Hindlimb muscle (tissue), 1 donor: Measurements from ENCODE around the gene PPARA. TPM values are rescaled to one million over a fixed set of nuclear protein-coding genes. Genes with fewer than 3 reads are reported as not detected.
"Not testable (repeated sequence)": the region's sequence is repeated elsewhere in the genome, so short reads cannot be mapped to it uniquely, and the experiment has no call there.

Source experiments
- DNase-seq: peaks from one replicate; pipeline ENCODE4 v3.0.0-alpha.2; 2013
- polyA plus RNA-seq: library from polyadenylated mRNA; unstranded; fragments of 120-200 nt; gene quantifications from one replicate; pipeline ENCODE4 v1.2.1, GENCODE V29; 2013; ENCODE audit not compliant: insufficient read length

The PPARA gene
- polyA plus RNA-seq, 1 donor, result 24.5 TPM

DNA sequence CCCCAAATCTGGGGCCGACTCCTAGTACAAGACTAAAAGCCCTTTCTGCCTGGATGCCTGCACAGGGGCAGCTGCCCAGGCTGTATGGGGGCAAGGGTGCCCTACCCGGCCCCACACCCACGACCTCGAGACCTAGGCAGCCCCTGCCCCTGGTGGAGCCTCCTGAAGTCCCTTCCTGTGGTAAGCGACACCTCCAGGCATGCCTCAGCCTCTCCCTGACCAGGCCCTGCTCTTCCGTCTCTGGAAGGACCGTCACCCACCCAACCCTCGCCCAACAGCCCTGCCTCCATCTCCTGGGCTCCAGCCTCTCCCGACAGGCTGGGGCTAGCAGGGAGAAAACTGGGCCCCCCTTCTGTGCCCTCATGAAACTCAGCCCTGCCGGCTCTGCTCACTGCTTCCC is 22.8 kb upstream of the PPARA start:
- DNase-seq, result no peak

DNA sequence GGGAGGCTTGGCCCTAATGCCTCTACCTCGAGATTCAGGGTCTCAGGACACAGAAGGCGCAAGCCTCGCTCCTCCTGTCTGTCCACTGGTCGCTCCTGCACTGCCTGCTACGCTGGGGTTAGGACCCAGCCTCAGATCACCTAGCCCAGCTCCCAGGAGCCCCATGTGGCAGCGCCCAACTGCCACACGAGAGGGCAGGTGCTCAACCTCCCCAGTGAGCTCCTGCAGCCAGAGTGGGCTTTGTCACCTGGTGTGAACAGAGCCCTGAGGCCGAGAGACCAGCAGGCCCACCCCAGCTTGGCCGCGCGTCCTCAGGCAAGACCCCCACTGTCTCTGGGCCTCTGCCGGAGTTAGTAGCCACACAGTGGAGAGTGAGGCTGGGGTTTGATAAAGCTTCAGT is 21.7 kb upstream of the PPARA start:
- DNase-seq, result no peak

DNA sequence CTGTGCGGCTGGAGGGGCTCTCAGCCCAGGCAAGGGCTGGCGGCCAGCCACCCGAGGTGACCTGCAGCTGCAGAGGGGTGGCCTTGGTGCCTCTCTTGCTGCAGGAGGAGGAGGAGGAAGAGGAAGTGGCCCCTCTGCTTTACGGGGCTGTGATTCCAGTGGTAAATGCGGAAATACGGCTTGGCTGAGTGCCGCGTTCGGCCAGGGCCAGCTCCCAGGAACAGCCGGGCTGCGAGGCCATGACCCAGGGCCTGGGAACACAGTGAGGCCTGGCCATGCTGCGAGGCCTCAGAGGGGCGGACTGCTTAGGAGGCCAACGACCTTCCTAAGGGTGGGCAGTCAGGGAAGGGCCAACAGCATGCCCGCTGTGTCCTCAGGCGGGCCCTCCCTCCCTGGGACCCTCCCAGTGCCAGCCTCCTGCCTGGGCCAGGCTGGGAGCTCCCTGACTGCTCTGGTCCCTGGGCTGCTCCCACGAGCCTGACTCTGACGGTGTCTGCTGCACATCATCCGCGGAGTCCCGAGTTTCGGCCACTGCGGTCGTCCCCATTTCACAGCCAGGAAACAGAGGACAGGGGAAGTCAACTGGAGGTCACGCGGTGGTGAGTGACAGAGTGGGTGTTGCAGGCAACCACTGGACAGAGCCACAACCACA is 20.8 kb upstream of the PPARA start:
- DNase-seq, result no peak

DNA sequence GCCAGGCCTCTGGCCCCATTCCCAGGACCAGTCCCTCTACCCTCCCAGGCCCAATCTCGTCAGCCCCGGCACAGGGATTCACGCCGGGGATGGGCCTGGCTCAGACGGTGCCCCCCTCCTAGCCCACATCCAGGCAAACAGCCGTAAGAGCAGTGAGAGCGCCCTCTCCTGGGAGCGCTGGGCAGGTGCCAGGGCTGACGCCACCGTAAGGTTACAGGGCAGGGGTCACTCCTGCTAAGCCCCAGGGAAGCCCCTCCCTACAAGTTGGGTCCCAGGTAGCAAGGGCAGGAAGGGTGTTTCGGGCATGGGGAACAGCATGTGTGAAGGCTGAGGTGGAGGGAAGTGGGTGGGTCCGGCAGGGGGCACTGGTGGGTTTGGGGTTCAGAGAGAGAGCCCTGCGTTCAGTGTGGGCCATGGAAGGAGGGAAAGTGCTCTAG is 19.2 kb upstream of the PPARA start:
- no peak for DNase-seq

DNA sequence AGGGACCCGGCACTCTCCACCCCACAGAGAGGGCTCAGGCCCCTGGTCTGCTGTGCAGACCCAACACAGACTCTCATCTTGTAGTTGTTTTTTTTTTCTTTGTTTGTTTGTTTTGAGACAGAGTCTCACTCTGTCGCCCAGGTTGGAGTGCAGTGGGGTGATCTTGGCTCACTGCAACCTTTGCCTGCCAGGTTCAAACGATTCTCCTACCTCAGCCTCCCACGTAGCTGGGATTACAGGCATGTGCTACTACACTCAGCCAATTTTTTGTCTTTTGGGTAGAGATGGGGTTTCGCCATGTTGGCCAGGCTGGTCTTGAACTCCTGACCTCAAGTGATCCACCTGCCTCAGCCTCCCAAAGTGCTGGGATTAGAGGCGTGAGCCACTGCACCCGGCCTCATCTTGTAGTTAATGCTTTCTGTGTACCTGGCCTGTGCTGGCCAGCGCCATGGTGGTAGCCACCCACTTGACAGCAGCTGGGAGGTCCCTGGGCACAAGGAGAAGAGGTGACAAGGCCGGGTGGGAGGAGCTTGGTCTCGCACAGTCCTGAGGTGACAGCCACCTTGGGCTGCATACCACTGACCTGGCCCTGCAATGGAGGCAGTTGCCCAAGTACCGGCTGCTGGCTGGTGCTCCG is 18.0 kb upstream of the PPARA start:
- not testable (repeated sequence) for DNase-seq

DNA sequence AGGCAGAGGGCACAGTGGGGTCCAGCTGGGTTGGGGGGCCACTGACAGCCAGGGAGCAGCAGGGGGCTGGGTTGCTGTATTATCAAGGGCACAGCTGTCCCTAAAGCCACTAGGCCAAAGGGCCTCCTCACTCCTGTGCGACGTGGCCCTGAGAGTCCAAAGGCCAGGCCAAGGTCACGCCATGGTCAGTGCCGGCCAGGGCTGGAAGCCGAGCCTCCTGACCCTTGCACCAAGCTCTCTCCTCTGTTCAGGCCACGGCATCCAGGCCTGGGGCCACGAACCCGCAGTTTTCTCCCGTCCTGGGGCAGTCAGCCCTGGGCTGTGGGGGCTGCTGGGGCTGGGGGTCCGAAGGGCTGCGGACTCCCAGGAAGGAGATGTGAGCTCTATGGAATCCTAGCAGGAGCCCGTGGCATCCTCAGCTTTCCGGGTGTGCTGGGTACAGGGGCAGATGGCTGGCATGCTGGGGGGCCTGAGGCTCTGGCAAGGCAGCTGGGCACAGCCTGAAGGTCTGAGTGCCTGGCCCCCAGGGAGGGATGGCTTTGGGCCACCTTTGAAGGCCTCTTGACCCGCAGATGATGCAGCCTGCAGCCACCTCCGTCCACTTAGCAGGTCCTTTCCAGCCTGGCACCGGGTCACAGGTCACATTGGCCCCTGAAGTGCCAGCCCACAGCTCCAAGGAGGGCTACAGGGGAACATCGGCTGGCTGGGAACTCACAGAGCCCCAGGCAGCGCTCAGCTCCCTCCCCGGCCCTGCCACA is 17.3 kb upstream of the PPARA start:
- DNase-seq, result no peak

DNA sequence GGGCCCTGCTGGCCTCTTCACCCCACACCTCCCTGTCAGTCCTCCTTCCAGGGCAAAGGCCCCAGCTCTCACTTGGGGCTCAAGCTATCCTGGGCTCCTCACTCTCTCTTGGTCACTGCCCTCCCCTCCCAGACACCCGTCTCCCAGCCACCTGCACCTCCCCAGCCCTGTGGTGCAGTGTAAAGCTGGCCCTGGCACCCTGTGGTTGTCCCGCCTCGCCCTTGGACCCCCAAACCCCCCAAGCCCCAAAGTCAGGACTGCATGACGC is 16.8 kb upstream of the PPARA start:
- DNase-seq, result no peak

DNA sequence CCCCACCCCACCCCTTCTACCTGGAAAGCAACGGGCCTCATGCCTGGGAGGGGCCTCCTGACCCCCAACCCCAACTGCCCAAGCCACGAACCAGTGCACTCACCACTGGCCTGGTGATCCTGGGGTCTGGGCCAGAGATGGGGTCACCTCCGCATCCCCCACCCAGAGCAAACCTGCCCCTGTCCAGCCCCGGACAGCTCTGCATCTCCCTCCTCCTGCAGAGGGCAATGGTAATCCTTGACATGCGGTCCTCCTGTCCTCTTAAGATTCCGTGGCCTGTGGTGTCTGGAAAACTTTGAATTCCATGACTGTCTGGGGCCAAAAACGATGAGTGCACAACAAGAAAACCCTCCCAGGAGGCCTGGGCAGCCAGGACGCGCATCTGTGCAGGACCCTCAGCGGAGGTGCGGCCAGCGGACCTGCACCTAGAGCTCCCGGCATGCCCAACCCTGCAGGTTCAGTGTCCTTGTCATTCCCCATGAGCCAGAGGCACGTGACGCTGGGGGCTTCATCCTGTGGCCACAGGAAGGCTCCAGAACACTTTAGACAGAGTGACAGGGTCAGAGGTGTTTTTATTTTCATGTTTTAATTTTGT is 16.1 kb upstream of the PPARA start:
- no peak for DNase-seq

DNA sequence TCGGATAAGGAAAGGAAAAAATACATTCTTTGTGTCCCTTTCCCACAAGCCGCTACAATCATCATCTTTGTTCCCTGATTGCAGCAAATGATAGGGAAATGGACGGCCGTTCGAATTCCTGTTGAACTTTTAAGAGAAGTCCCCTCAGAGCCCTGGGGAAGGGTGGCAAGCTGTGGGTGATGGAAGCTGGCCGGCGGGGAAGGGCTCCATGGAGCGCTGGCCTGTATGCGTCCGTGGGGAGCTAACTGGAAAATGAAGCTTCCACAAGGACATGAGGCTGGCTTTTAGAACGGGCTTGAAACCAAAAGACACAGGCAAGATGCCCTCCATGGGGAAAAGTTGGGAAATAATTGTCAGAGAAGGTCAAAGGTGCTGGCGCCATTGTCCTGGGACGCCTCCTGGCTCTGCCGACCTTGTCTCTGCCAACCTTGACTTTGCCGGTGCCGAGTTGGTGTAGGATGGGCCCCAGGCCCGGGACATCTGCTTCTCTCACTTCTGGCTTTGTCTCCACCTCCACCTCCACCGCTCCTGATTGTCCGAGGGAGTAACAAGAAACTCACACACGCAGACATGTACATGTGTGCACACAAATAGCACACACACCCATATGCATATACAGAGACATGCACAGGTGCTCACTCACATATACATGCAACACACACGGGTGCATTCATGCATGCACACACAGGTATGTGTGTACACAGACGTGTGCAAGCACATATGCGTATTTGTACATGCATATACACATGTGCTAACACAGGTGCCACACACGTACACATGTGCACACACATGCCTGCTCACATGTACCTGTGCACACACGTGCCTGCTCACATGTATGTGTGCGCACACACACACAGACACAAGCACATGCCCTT is 14.5 kb upstream of the PPARA start:
- DNase-seq, result no peak

DNA sequence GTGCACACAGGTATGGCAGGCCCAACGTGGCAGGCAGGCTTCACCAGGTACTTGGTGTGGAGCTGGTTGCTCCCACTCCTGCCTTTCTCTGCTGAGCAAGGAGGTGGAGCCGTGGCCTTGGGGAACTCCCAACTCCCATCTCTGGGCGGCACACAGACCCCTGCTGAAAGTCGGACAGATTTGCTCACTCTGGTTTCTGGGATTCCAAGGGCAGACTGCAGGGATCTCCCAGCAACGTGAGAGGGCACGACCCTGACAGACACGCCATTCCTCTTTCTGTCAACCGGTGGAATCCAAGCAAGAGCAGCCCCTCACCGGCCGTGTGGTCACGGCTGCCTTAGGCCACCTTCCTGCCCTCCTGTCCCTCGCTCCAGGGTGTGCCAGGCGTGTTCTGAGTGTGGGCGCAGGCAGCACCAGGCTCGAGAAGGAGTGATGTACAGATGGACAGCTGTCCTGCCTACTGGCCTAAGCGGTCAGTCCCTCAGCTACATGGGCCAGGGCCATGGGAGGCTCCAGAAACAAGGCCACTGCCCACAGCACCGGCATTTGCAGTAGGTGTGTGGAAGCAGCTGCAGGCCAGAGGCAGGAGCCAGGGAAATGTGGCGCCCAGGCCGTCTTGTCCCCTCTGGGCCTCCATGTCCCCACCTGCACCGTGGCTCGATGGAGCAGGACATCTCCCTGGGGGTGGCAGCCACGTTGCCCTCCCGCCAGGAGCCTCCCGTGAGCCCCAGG is 13.7 kb upstream of the PPARA start:
- no peak for DNase-seq

DNA sequence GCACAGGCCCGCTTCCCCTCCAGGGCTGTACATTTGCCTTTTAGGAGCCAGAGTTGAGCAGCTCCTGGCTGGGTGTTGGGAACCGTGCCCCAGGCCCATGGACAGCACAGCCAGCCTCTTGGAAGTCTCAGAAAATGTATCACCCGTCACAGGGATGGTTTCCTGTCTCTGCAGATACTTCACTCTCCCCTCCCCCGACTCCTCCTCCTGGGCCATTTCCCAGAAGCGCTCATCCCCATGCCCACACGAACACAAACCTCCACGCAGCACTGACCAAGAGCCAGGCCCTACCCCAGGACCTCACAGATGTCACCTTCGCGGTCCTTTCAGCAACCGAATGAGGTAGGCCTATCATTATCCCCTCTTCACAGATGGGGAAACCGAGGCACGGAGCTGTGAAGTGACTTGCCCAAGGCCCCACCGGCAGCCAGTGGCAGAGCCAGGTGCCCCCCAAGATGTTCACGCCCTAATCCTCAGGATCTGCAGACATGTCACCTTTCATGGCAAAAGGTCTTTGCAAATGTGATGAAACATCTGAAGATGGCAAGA is 13.0 kb upstream of the PPARA start:
- no peak for DNase-seq

DNA sequence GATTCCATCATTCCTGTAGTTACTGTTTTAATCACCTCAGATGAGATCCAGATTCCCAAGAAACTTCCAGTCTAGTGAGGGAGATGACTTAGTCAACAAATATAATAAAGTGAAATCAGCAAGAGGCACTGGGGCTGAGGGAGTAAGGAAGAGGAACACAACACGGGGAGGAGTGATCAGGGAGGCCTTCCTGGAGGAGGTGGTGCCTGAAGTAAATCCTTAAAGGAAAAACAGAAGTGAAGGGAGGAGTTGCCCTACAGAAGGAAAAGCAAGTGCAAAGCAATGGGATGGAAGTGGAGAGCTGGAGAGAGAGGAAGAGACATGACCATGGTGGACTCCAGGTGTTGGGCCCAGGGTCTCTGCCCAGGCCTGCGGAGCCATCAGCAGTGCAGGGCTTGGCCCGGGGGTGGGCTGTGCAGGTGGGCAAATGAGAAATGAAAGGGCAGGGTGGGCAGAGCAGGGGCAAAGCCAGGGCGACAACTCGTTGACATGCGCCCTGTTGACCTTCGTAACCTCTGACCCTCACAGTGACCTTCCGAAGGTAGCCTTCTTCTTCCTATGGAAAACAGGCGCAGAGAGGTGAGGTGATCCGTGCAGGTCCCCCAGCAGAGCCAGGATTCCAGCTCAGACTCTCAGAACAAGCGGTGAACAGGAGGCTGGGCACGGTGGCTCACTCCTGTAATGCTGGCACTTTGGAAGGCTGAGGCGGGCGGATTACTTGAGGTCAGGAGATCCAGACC is 12.1 kb upstream of the PPARA start:
- DNase-seq, result no peak

DNA sequence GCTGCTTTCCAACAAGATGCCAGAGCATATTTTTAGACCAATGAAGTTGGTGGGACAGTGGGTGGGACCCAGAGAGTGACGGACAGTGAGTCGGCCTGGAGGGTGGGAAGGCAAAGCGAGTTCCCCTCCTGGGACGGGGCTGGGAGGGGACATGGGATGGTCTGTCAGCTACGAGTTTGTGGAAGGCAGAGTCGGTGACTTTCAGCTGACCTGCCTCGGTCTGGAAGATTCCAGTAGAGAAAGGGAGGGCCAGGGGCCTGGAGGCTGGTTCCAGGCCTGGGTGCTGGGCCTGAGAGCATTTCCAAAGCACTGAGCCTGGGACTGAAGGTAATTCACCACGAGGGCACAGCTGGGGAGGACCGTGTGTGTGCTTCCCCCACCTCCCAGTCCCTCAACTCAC is 10.9 kb upstream of the PPARA start:
- not testable (repeated sequence) for DNase-seq

DNA sequence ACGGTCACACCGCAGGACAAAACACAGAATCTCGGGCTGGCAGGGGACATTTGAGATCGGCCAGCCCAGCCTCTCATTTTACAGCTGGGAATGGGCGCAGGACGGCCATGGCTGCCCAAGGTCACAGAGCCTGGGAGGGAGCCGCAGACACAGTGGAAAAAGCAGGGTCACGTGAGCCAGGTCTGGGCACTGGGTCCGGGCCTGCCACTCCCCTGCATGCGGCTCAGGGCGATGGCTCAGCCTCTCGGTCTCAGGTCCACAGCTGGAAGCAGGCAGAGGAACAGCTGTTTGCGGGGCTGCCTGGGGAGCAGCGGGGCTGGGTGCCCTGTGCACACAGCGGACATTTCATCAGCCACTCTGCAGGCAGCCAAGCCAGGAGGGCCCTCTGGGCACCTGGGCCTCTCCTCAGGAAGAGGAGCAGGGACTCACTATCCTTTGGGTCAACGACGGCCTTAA is 10.4 kb upstream of the PPARA start:
- no peak for DNase-seq

DNA sequence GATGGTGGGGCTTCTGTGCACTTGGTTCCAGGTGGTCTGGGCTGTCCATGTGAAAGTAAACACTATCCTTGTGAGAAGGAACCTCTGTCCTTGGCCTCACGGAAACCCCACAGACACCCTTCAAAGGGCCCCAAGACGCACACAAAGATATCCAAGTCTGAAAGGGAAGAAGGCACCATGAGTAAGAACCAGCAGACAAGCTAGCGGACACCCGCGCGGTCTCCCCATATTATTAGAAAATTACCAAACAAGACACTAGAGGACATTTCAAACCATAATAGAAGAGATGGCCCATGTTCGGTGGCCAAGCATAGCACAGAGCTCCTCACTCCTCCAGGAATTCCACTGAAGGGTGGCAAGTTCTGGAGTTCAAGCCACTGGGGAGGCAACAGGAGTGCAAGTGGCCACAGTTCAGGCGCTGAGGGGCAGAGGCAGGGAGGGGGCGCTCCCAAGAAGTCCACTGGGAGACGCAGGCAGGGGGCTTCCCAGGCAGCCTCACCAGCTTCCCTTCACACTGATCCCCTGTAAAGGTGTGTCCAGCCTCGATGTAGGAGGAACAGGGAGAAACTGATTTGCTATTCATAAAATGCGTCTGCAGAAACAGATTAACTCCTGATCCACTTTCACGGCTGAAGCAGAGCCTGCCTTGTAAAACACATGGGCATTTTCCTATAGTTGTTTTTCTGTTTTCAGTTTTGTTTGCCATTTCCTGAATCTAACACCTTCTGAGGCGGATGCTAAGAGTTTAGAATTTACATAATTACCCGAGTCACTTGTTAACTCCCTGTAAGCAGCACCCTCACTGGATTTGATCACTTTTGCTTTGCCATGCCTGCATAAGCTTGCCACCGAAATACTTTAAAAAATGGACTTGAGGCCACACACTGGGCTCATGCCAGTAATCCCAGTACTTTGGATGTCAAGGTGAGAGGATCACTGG is 9.1 kb upstream of the PPARA start:
- no peak for DNase-seq

DNA sequence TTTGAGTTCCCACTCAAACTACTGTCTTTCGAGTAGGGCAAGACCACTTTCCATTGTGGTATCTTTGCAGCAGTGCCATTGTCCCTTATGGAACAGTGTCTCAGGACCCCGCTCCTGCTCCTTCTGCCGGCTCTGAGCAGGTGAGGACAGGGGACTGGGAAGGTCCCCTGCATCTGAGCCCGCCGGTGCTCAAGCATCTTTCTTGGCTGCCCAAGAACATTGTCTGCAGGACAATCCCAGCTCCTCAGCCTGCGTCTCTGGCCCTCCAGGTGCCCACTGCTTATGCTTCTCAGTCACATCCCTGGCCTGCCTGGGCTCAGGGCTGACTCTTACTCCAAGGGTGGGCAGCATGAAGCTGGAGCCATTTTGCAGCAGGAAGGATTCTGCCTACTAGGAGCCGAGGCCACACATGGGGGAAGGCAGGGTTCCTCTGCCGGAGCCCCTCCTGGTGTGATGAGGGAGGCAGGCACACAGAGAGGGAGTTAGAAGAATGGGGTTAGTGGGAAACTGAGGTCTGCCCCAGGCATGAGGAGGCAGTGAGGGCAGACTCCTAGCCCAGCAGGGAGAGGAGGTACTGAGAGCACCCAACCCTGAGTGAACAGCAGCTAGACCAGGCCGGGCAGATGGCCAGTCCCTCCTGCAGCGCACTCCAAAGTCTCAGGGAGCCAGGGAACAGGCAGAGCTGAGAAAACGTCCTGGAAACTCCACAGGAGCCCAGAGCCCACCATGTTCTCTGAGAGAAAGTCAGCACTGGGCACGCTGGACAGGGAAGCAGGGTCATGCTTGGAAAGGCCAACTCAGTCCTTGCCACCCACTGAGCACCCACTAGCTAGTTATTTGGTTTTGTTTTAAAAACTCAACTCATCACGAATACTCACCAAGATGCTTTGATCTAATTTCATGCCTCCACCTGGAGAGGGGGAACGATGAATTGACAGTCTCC is 7.5 kb upstream of the PPARA start:
- DNase-seq, result no peak

DNA sequence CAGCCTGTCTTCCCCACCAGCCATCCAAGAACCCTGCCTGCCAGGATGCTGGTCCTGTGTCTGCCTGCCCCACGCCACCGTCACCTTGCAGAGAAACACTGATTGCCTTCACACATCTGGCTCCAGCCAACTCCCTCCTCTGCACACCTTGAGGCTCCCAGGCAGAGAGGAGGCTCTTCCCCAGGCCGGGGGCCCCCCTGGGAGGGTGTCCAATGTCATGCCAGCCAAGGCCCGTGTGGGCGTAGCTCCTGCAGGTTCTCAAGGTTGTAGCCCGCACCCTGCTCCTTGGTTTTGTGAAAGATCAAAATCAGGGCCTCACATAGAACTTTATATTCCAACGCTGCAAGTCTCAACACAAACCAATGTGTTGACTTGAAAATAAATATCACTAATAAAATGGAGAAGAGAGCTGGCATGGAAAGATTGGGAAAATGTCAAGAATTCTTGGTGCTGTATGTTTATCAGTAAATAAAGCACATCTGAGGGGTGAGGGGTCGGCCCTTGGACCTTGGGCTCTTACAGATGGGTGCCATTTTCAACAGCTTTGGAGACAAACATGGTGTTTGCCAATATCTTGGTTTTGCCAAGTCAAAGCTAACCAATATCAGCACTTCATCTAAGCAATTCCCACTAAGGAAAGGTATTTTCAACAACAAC is 6.7 kb upstream of the PPARA start:
- no peak for DNase-seq

DNA sequence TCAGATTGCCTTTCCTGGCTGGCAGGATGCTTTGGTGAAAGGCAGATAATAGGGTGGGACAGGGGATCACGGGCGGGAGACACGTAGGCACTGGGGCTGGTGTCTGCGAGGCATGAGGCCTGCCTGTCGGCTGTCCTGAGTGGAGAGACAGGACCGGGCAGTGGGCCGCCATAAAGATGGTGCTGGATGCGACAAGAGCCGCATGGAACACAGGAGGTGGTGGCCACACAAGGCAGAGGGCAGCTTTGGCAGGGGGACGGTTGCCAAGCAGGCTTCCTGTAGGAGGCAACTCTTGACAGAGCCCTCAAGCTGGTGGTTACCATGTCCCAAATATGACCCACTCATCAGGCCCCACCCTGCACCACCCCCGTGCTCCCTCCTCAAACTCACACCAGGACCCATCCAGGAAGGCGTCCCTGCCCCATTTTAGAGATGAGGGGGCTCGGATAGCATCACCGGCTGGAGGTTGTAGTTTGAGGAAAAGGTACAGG is 4.9 kb upstream of the PPARA start:
- no peak for DNase-seq
